A549 (cell line): ENCODE measurements around the gene SPPL2B. TPM values are rescaled to one million over a fixed set of nuclear protein-coding genes. Genes with fewer than 3 reads are reported as not detected.
"Not testable (repeated sequence)": the region's sequence is repeated elsewhere in the genome, so short reads cannot be mapped to it uniquely, and the experiment has no call there.

Experiments
- ATAC-seq, 2 experiments: fragments of 200-7000 bp in 1 of 2; fragments of >200 bp in 1 of 2; cut with Nextera tagmentation in 1 of 2; cut with Tn5 transposase in 1 of 2; 3 replicates each; pipeline versions ENCODE4 v1.8.0 to v1.9.1; 2018 to 2020; ENCODE audit warnings: mild to moderate bottlenecking in 1 of 2, moderate library complexity in 1 of 2
- CTCF ChIA-PET: fragments of 300-600 bp; sonication (Branson Sonifier 250); formaldehyde crosslinking; extraction: SDS; loops from one replicate; lab custom pipeline; 2021; ENCODE audit warnings: antibody characterized with exemption, inconsistent platforms; lab: Yijun Ruan, JAX
- POLR2A ChIA-PET: fragments of 350-600 bp; formaldehyde crosslinking; extraction: SDS; loops from one replicate; lab custom pipeline; 2021; ENCODE audit warnings: antibody characterized with exemption, inconsistent platforms; lab: Yijun Ruan, JAX
- DNase-seq, 2 experiments: peaks; one replicate each; pipeline versions ENCODE4 v3.0.0 to v3.0.0-alpha.2; 2011 to 2016; ENCODE audit warnings: low read depth in 1 of 2, low spot score in 1 of 2
- FAIRE-seq: peaks from 2 replicates; lab custom pipeline; 2011; peaks lifted over from hg19 to GRCh38; lab: Jason Lieb, UNC
- H3K27ac ChIP-seq, 2 experiments: fragments of >200 bp; sonication (Bioruptor Twin); formaldehyde crosslinking; 3 replicates each; pipeline ENCODE4 v1.5.1; 2016 to 2017
- H3K4me1 ChIP-seq: fragments of >200 bp; sonication (Bioruptor Twin); formaldehyde crosslinking; 3 replicates; pipeline ENCODE4 v1.6.1; 2016
- H3K4me2 ChIP-seq: fragments of >200 bp; sonication (Bioruptor Twin); formaldehyde crosslinking; 3 replicates; pipeline ENCODE4 v1.6.1; 2016
- H3K4me3 ChIP-seq: fragments of >200 bp; sonication (Bioruptor Twin); formaldehyde crosslinking; 3 replicates; pipeline ENCODE4 v1.5.1; 2016
- H3K9me3 ChIP-seq: fragments of >200 bp; sonication (Bioruptor Twin); formaldehyde crosslinking; 3 replicates; pipeline ENCODE4 v1.6.1; 2016
- CBX2 ChIP-seq: fragments of 200-600 bp; sonication (generic); IDR thresholded peaks from 2 replicates; pipeline ENCODE4 v1.6.1; 2016; ENCODE audit warnings: low read depth, mild to moderate bottlenecking, borderline replicate concordance
- EHMT2 ChIP-seq: fragments of 200-600 bp; sonication (generic); IDR thresholded peaks from 2 replicates; pipeline ENCODE4 v1.6.1; 2016; ENCODE audit warnings: antibody characterized with exemption, low read depth, mild to moderate bottlenecking, moderate library complexity
- FOSL2 ChIP-seq, 2 experiments: fragments of 450-650 bp in 1 of 2; fragments of >200 bp in 1 of 2; sonication (Bioruptor Twin) in 1 of 2; formaldehyde crosslinking; IDR thresholded peaks; 2 replicates each; pipeline versions ENCODE4 v1.5.0 to v1.6.1; 2016 to 2020; ENCODE audit warnings: mild to moderate bottlenecking in 1 of 2, moderate library complexity in 1 of 2
- JUN ChIP-seq, 2 experiments: fragments of >200 bp; sonication (Bioruptor Twin); formaldehyde crosslinking; IDR thresholded peaks; 2 replicates in 1 of 2; 3 replicates in 1 of 2; pipeline ENCODE4 v1.6.1; 2016 to 2017
- RARB ChIP-seq: fragments of 250-450 bp; sonication (Bioruptor Pico); IDR thresholded peaks from 2 replicates; pipeline ENCODE4 v1.8.0; 2021; ENCODE audit warnings: mild to moderate bottlenecking, moderate library complexity
- RFX5 ChIP-seq: fragments of 450-650 bp; IDR thresholded peaks from 2 replicates; pipeline ENCODE4 v1.7.1; 2014; ENCODE audit warnings: antibody characterized with exemption, mild to moderate bottlenecking, moderate library complexity
- RNF2 ChIP-seq: fragments of 200-600 bp; sonication (generic); IDR thresholded peaks from 2 replicates; pipeline ENCODE4 v1.6.1; 2016; ENCODE audit warnings: low read depth, mild to moderate bottlenecking, antibody characterized with exemption, moderate library complexity, borderline replicate concordance
- ZNF302 ChIP-seq: fragments of 250-450 bp; sonication (Bioruptor Pico); IDR thresholded peaks from 2 replicates; pipeline ENCODE4 v1.9.0; 2021; ENCODE audit warnings: inconsistent platforms, mild to moderate bottlenecking, moderate library complexity
- WGBS: methylation state at CpG from one replicate; pipeline ENCODE4 v1.1.6; 2017; ENCODE audit errors: missing lambda C conversion rate; 5-methylcytosine and 5-hydroxymethylcytosine counted together
- polyA plus RNA-seq, 4 experiments: library from polyadenylated mRNA; depleted of rRNA in 3 of 4; stranded (reverse); fragments of >200 nt; fragmentation: RNase III in 1 of 4; extraction: RNeasy Plus Mini Kit Qiagen cat#74134 plus additional on column Dnase treatment in 1 of 4; gene quantifications; 2 replicates in 3 of 4; 3 replicates in 1 of 4; pipeline ENCODE4 v1.2.3, GENCODE V29; 2011 to 2017
- TF ChIP-seq, protein P1 (sequence below): IDR thresholded peaks from 2 replicates; pipeline ENCODE4 v1.6.1; 2012
- TF ChIP-seq, protein P2 (sequence below): IDR thresholded peaks from 2 replicates; pipeline ENCODE4 v1.6.1; 2012
- TF ChIP-seq, protein P3 (sequence below): IDR thresholded peaks from 2 replicates; pipeline ENCODE4 v1.6.1; 2012; ENCODE audit warnings: low read depth, borderline replicate concordance
- TF ChIP-seq, protein P4 (sequence below): fragments of 200-600 bp; sonication (generic); IDR thresholded peaks from 2 replicates; pipeline ENCODE4 v1.6.1; 2016; ENCODE audit warnings: antibody characterized with exemption, mild to moderate bottlenecking, moderate library complexity
- TF ChIP-seq, protein P5 (sequence below): fragments of >200 bp; sonication (Bioruptor Twin); formaldehyde crosslinking; IDR thresholded peaks from 3 replicates; pipeline ENCODE4 v1.6.1; 2016
- TF ChIP-seq, protein P6 (sequence below): fragments of 250-450 bp; sonication (Bioruptor Pico); IDR thresholded peaks from 2 replicates; pipeline ENCODE4 v1.5.0; 2021; ENCODE audit warnings: mild to moderate bottlenecking, moderate library complexity, borderline replicate concordance

Gene SPPL2B
- polyA plus RNA-seq, 2 of the 4 experiments (the other 2 are of a cell fraction): 11.3 to 36.5 TPM

DNA sequence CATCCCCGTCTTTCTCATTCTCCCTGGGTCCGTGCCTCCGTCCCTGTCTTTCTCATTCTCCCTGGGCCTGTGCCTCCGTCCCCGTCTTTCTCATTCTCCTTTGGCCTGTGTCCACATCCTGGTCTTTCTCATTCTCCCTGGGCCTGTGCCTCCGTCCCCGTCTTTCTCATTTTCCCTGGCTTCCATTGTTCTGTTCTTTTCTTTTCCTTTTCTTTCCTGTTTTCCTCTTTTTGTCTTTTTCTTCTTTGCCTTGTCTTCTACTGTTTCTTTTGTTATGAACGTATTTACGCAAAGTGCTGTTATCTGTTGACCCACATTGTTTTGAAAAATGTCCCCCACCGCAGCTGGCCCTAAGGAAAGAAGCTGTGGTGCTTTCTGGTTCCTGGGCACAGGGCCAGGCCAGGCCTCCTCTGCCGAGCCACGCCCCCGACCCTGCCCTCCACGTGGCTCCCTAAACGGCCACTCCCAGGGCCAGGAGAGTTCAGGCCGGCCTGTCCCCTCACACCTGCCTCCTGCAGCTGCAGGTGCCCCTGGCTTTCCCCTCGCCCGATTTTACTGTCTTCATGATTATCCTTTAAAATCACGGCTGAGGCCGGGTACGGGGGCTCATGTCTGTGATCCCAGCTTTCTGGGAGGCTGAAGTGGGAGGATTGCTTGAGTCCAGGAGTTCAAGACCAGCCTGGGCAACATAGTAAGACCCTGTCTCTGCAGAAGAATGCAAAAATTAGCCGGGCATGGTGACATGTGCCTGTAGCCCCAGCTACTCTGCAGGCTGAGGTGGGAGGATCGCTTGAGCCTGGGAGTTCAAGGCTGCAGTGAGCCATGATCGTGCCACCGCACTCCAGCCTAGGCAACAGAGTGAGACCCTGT lies 17.5 kb downstream of the SPPL2B start:
- TF ChIP-seq EHMT2: no peak
- TF ChIP-seq, protein P1, sequence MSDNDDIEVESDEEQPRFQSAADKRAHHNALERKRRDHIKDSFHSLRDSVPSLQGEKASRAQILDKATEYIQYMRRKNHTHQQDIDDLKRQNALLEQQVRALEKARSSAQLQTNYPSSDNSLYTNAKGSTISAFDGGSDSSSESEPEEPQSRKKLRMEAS: 0 out of 2 replicates have a peak, but pooled peaks have one; percentile 15
- TF ChIP-seq, all 56 proteins: peak for 1
- ATAC-seq: peak; percentile 31 to 53; a peak in 3 of 6 replicates
- 72% methylated on average over 18 of the region's 25 CpGs for WGBS
- POLR2A ChIA-PET: no interaction called here
- no peak for DNase-seq
- no peaks in the 10 kb centered on the region for H3K9me3 ChIP-seq
- CTCF ChIA-PET: no interaction called here
- H3K4me1 ChIP-seq: no peaks in the 10 kb centered on the region
- no peak overlapping the region for H3K4me2 ChIP-seq
- no peak overlapping the region for H3K27ac ChIP-seq
- H3K4me3 ChIP-seq: no peak overlapping the region
- FAIRE-seq: no peak

DNA sequence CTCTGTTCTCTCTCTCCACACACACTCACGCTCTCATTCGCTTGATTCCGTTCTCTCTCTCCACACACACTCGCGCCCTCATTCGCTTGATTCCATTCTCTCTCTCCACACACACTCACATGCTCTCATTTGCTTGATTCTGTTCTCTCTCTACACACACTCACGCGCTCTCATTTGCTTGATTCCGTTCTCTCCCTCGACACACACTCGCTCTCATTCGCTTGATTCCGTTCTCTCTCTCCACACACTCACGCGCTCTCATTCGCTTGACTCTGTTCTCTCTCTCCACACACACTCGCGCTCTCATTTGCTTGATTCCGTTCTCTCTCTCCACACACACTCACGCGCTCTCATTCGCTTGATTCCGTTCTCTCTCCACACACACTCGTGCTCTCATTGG lies 21.3 kb downstream of the SPPL2B start:
- H3K4me2 ChIP-seq, FAIRE-seq, H3K4me1 ChIP-seq, H3K27ac ChIP-seq, POLR2A ChIA-PET, H3K4me3 ChIP-seq, ATAC-seq, DNase-seq, H3K9me3 ChIP-seq, CTCF ChIA-PET: not testable (repeated sequence)
- 90% methylated on average over 24 of the region's 24 CpGs for WGBS

DNA sequence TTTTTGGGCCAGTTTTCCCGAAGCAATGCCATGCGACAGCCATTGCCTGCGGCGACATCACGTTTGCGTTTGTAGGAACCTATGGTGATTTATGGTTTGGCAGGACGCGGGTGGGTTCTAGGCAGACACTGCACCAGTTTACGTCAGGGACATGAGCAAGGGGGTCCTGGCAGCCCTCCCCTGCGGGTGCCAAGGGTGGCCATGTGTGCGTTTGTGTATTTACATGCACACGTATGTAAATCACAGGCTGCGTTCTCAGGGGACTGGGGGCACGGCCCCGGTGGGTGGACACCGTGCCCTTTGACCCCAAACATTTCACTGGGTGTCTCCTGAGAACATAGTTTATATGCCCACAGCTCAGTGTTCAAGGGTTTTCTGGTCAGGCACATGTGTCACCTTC lies 22.2 kb downstream of the SPPL2B start:
- Histone ChIP-seq H3K4me1 (no peaks in the 10 kb centered on the region), H3K4me3 (no peak overlapping the region), H3K9me3 (no peaks in the 10 kb centered on the region), H3K27ac (no peak overlapping the region), H3K4me2 (no peak overlapping the region)
- CTCF ChIA-PET: interaction anchor here (1.6 kb wide), 1 partner anchor 41 kb away, joined by 5 read pairs; no protein-coding TSS in a partner anchor
- TF ChIP-seq, protein P2, sequence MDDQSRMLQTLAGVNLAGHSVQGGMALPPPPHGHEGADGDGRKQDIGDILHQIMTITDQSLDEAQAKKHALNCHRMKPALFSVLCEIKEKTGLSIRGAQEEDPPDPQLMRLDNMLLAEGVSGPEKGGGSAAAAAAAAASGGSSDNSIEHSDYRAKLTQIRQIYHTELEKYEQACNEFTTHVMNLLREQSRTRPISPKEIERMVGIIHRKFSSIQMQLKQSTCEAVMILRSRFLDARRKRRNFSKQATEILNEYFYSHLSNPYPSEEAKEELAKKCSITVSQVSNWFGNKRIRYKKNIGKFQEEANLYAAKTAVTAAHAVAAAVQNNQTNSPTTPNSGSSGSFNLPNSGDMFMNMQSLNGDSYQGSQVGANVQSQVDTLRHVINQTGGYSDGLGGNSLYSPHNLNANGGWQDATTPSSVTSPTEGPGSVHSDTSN: no peak
- TF ChIP-seq RARB (CRISPR knock-in tag): no peak
- ATAC-seq (no peak), FAIRE-seq (no peak), DNase-seq (no peak)
- 88% methylated on average over 14 of the region's 16 CpGs for WGBS
- POLR2A ChIA-PET: interaction anchor here (0.5 kb wide), 1 partner anchor 39 kb away, joined by 3 read pairs; no protein-coding TSS in a partner anchor

DNA sequence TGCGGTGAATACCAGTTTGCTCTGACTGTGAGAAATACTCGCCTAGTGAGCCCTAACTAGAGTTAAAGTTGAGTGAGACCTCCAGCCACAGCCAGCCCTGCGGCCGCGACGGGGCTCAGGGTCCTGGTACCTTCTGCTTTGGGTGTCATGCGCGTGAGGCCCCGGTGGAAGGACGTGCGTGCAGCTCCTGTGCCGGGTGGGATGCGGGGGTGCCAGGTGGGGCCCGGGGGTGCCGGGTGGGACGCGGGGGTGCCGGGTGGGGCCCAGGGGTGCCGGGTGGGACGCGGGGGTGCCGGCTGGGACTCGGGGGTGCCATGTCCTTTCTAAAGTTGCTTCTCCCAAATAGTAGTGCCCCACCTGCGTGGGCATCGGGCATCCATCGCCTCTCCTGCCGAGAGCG lies 23.1 kb downstream of the SPPL2B start:
- H3K4me3 ChIP-seq: no peak overlapping the region
- FAIRE-seq: no peak
- CTCF ChIA-PET: interaction anchor here (1.6 kb wide), 1 partner anchor 40 kb away, joined by 5 read pairs; no protein-coding TSS in a partner anchor
- no peaks in the 10 kb centered on the region for H3K4me1 ChIP-seq
- ATAC-seq: no peak
- H3K9me3 ChIP-seq: no peaks in the 10 kb centered on the region
- no peak overlapping the region for H3K4me2 ChIP-seq
- WGBS: 100% methylated on average over 1 of the region's 28 CpGs
- TF ChIP-seq JUN (IDR thresholded peaks at IDR 0.05): no peak
- no peak for TF ChIP-seq RNF2
- TF ChIP-seq, protein P3, sequence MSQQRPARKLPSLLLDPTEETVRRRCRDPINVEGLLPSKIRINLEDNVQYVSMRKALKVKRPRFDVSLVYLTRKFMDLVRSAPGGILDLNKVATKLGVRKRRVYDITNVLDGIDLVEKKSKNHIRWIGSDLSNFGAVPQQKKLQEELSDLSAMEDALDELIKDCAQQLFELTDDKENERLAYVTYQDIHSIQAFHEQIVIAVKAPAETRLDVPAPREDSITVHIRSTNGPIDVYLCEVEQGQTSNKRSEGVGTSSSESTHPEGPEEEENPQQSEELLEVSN: no peak
- no peak for TF ChIP-seq CBX2
- no peak for TF ChIP-seq RFX5
- TF ChIP-seq, protein P4, sequence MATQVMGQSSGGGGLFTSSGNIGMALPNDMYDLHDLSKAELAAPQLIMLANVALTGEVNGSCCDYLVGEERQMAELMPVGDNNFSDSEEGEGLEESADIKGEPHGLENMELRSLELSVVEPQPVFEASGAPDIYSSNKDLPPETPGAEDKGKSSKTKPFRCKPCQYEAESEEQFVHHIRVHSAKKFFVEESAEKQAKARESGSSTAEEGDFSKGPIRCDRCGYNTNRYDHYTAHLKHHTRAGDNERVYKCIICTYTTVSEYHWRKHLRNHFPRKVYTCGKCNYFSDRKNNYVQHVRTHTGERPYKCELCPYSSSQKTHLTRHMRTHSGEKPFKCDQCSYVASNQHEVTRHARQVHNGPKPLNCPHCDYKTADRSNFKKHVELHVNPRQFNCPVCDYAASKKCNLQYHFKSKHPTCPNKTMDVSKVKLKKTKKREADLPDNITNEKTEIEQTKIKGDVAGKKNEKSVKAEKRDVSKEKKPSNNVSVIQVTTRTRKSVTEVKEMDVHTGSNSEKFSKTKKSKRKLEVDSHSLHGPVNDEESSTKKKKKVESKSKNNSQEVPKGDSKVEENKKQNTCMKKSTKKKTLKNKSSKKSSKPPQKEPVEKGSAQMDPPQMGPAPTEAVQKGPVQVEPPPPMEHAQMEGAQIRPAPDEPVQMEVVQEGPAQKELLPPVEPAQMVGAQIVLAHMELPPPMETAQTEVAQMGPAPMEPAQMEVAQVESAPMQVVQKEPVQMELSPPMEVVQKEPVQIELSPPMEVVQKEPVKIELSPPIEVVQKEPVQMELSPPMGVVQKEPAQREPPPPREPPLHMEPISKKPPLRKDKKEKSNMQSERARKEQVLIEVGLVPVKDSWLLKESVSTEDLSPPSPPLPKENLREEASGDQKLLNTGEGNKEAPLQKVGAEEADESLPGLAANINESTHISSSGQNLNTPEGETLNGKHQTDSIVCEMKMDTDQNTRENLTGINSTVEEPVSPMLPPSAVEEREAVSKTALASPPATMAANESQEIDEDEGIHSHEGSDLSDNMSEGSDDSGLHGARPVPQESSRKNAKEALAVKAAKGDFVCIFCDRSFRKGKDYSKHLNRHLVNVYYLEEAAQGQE: no peak
- TF ChIP-seq FOSL2 (IDR thresholded peaks at IDR 0.05): no peak
- TF ChIP-seq FOSL2 (CRISPR knock-in tag; IDR thresholded peaks at IDR 0.05): no peak
- TF ChIP-seq, protein P5, sequence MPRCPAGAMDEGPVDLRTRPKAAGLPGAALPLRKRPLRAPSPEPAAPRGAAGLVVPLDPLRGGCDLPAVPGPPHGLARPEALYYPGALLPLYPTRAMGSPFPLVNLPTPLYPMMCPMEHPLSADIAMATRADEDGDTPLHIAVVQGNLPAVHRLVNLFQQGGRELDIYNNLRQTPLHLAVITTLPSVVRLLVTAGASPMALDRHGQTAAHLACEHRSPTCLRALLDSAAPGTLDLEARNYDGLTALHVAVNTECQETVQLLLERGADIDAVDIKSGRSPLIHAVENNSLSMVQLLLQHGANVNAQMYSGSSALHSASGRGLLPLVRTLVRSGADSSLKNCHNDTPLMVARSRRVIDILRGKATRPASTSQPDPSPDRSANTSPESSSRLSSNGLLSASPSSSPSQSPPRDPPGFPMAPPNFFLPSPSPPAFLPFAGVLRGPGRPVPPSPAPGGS: no peak
- TF ChIP-seq, protein P6, sequence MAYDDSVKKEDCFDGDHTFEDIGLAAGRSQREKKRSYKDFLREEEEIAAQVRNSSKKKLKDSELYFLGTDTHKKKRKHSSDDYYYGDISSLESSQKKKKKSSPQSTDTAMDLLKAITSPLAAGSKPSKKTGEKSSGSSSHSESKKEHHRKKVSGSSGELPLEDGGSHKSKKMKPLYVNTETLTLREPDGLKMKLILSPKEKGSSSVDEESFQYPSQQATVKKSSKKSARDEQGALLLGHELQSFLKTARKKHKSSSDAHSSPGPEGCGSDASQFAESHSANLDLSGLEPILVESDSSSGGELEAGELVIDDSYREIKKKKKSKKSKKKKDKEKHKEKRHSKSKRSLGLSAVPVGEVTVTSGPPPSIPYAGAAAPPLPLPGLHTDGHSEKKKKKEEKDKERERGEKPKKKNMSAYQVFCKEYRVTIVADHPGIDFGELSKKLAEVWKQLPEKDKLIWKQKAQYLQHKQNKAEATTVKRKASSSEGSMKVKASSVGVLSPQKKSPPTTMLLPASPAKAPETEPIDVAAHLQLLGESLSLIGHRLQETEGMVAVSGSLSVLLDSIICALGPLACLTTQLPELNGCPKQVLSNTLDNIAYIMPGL: no peak
- TF ChIP-seq ZNF302 (CRISPR knock-in tag): no peak
- TF ChIP-seq, all 56 proteins: peak for 0
- POLR2A ChIA-PET: no interaction called here
- no peak overlapping the region for H3K27ac ChIP-seq
- no peak for DNase-seq
